Stimulated activated CD4-positive, alpha-beta T cell treated with anti-CD3 and anti-CD28 coated beads, Interleukin-4, amount 100 ng/mL, for 1 hour (primary cell): ENCODE results near the gene IRF2.

Experiments
- DNase-seq: peaks from one replicate; pipeline ENCODE4 v3.0.0-alpha.2; 2020

IRF2 gene

DNA sequence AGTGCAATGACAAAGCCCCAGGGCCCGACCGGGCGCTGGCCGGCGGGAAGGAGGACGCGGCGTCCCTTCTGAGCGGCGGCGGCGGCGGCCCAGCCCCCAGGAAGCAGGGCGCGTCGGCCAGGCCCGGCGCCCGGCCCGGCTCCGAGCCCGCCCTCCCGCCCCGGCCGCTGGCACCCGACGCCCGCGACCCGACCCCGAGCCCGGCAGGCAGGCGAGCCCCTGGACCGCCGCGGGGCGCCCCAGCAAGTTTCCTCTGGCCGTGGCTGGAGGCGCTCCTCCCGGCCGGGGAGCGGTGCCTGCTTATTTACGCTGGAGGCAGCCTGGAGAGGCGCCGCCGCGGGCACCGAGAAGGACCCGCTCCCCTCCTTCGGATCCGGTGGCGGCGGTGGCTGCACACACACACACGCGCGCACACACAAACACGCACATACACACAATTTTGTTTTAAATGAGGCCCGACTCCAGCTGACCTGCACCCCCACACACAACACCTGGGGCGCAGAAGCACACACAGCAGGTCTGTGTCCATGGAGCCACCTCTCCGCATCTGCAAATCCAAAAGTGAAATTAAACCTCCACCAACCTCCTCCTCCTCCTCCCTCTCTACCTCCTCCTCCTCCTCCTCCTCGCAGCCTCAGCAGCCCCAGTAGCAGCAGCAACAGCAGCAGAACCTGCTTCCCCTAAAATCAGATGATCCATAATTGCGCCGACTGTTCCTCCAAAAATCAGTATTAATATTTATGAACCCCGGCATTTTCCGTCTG lies 669 bp downstream of the IRF2 start:
- DNase-seq = peak; percentile 51

DNA sequence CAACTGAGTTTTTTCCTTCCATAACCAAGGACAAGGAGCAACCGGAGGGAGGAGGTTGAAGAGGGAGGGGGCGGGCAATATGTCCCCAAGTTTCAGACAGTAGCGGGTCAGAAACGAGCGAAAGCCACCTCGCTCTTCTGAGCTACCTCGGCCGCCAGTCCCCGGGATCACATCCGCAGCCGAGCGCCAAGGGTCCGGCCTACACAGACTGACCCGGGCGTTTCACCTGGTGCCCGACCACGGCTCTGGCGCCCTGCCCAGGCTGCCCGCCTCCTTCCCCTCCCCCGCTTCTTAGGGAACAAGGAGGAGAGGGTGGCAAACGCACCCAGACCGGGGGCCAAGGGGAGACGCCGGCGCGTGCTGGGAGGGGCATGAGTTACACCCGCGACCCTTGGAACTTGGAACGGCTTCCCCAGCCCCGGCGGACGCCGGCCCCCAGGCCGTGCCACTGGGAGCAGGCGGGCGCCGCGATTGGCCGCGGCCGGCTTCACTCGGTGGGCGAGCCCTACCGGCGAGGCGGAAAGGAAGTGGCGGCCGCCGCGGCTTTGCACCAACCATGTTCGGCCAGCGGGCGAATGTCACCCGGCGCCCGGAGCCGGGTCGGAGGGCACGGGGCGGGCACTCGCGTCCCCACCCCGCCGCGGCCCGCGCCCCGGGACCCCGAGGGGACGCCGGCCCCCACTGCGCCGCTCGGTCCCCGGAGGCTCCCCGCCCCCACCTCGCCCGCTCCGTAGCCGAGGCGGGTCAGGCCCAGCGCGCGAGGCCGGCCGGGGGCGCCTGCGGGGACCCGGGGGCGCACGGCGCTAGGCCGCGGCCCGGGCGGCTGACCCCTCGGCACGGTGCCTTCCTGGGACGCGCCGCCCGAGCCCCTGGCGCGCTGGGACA lies 1.5 kb downstream of the IRF2 start:
- DNase-seq = peak; percentile 43

DNA sequence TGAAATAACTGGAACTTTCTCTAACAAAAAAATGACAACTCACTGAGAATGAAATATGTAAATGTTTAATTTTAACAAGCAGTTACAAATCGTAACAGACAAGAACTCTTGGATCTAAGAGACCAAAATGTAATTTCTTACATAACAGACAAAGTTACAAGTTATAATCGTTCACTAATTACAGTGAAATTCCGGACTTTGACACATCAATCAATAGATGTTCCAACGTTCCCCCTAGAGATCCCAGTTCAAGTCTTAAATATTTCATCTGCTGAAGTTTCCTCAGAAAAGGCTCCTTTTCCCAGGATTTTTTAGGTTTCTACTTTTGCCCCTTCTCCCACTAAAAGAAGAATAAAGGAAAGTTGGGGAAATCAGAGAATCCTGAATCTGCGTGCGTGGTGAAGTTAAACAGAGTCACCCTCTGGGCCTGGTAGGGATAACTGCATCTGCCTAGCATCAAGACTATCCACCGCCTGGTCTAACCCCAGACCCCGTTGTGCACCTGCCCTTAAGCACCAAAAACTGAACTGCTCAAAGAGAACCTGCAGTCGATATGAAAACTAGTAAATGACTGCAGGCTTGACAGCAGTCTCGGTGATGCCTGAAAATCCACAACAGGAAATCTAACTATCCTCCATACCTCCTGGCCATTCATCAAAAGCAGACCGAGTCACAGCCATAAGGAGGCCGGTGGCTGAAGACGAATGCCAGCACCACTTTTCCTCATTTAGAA lies 2.3 kb downstream of the IRF2 start:
- peak; percentile 21 for DNase-seq

DNA sequence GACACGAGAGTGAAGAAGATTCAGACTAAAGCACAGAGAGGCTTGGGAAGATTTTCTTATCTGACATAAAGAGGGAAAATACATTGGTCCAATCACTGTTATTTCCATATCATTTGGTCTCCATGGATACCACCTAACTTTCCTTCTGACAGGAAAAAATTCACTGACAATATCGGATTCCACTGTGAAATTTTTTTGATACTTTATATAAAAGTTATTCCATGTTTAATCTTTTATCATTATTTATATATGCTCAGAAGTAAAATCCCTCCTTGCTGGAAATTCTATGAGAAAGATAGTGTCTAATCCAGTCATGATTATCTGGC lies 3.6 kb downstream of the IRF2 start:
- DNase-seq = no peak

DNA sequence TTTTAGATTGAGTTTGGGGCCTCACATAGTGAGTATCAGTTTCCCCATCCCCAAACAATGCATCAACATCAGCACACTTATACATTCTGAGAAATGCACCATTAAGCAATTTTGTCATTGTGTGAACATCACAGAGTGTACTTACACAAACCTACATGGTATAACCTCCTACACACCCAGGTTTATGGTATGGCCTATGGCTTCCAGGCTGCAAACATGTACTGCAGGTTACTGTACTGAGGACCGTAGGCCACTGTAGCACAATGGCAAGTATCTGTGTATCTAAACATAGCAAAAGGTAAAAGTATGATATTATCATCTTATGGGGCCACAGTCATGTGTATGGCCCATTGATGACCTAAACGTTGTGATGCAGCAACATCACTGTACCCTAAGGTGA lies 7.7 kb downstream of the IRF2 start:
- DNase-seq = no peak

DNA sequence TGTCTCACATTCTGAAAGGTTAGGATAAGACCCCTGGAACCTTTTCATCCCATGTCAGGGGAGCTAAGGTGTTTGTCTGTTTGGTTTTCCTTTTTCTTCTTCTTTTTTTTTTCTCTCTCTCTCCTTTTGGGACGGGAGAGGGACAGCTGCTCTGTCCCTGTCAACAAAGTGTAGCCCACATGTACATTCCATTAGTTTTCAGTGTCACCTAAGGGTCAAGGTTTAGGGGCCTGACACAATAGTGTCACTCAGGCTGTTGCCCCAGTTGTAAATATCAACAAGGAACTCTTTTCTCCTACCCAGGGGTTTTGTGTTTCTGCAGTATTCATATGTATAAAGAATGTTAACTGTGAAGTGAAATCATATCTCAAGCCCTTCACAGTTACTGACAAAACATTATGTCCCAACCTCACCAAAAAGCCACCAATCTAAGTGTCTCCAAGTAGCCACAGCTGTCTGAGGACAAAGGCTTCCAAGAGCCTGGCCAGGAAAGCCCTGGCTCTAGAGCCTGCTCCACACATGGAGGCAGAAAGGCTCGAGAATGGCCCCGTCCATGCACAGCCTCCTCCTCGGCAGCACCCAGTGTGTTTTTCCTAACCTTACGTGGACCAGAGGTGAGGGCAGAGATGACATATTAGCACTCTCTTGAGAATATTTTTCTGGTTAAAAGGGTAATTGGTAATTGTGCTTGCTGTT lies 9.4 kb downstream of the IRF2 start:
- DNase-seq = no peak

DNA sequence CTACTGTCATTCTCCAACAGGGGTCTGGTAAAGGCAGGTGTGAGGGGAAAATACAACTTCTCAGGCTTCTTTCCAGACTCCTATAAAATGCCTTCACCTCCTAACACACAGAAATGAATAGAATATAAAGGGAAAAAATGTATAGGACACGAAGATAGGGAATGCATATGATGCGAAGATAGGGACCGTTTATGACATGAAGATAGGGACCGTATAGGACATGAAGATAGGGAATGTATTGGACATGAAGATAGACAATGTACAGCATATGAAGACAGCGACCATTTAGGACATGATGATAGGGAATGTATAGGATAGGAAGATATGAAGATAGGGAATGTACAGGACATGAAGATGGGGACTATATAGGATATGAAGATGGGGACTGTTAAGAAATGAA lies 10.5 kb downstream of the IRF2 start:
- no peak for DNase-seq

DNA sequence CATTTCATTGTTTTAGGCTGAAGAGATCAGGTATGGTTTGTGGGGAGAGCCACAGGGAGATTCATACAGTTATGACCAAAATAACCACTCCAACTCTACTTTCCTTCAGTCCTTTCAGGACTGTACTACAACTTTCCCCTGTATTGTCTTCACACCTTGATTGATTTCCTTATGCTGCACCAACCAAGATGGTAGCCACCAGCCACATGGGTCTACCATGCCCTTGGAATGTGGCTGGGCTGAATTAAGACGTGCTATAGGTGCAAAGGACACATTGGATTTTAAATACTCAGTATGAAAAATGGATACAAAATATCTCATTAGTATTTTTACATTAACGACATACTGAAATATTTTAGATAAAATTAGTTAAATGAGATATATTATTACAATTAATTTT lies 11.2 kb downstream of the IRF2 start:
- DNase-seq = no peak

DNA sequence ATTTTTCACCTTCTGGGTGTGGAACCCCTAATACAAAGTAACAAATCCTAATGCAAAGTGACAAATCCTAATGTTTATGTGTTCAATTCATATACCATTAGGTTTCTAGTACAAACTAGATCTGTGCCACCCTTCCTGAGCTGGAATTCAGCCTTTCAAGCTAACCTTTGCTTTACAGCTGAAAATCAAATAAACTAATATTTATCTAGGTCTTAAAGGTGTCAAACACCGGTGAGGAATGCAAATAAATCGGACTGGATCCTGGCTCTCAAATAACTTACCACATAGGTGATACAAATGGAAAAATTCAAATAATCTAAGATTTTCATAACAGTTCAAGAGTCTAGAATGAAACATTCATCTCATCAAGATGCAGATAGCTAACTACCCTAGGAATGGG lies 11.6 kb downstream of the IRF2 start:
- no peak for DNase-seq

DNA sequence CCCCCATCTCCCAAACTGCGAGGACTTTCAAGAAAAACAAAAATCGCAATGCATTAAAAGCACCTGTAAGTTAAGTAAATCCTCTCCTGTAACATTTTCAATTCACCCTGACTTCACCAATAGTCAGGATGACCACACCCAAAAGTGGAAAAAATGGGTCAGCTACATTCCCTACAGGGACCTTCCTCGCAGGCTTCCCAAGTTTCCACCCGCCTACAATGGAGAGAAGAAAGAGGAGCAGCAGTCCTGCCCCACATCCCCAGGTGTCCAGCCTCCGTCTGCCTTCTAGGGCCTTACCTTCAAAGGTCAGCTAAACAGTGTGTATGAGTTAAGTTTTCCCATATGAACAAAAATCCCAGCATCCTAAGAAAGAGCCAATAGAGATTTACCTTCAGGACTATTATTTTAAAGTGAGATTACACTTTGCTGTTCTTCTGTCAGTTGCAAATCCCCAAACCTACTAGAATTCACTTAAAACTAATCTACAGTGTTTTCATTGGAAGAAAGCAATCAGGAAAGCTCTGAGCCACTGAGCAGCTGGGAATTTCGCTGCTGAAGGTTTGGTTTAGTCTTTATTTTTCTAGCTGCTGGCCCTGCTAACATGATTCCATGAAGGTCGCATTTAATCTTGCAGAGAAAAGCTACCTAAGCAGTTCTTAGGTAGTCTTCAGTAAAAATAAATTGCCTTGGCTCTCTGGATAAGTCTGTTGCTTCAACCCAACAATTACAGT lies 12.5 kb downstream of the IRF2 start:
- DNase-seq = no peak

DNA sequence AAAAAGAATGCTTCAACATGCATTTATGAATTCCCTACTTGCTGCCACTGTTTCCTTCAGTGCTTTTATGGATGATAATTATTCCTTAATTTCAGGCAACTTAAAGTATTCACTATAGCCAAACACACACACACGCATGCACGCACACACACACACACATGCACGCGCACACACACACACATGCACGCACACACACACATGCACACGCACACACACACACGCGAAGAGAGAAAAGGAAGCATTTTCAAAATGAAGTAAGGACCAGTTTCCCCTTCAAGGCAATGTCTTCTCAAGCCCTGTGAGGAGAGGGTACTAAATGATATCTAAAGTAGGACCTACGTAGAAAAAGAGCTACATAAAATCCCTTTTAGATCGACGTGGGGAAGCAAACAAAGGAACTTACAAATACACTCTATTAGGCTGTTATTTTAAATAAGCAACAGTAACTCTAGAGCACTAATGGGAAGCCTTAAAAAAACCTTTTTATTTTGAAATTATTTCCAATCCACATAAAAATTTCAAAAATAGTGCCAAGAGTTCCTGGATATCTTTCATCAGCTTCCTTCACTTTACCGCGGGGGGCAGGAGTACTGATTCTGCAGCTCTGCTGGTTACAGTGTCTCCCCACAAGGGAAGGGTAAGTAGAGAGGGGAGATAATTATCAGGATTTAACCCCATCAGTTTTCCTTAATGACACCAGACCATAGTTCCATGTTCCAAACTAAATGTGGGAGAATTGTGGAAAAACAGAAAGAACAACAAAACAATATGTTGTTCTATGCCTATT lies 13.7 kb downstream of the IRF2 start:
- DNase-seq = no peak

DNA sequence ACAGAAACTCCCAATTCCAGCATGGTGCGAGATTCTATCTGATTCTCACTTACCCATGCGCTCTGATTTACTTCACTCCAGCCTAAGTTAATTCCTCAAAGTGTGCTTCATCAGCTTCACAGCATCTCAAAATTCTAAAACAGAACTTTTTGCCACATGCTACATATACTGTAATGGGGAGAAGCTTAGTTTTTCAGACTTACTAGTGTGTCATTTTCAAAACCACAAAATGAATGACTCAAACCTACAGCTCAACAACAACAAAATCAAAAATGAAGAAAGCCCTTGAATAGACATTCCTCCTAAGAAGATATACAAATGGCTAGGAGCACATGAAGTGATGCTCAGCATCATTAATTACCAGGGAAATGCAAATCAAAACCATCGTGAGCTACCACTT lies 14.9 kb downstream of the IRF2 start:
- DNase-seq = no peak

DNA sequence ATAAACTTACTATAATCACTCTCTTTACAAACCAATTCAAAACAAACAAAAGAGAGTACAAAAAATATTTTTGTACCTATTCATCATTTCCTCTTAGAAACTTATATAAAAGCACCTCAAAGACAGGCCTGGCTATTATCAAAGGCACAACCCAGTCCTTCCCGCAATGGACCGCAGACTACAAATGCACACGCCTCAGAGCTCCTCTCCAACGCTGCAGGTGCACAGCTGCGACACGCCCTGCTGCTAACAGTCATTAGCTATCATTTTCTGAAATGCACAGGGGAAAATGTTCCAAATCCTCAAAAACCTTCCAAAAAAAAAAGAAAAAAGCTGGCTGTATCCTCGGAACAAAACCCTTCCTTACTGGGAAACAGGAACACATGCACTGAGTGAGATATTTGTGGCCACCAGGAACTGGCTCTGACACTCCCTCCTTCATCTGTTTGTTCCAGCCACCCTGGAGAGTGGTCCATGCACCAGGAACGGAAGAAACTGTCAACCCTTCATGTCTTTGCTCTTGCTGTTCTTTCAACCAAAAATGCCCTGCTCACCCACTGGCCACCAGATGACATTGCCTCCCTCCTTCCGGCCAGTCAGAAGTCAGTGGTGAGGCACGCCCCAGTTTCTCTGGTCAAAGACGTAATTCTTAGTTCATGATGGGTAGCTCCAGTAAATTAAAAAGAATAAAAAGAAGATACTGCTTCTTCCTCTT lies 16.7 kb downstream of the IRF2 start:
- no peak for DNase-seq

DNA sequence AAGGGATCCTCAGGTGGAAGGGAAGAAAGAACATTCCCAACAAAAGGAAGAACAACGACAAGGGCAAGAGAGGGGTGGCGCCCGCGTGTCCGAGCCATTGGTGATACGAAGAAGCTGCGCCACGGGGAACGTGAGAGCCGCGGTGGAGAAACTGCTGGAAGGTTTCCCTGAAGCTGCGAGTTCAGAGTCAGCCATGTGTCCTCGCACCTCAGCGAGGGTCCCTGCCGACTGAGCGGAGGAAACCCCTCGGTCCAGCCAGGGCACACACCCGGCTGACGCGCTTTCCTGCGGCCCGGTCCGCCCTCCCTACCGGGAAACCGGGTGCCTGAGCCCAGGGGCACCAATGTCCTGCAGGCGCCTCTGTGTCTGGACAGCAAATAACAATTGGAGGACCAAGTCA lies 18.0 kb downstream of the IRF2 start:
- DNase-seq = no peak

DNA sequence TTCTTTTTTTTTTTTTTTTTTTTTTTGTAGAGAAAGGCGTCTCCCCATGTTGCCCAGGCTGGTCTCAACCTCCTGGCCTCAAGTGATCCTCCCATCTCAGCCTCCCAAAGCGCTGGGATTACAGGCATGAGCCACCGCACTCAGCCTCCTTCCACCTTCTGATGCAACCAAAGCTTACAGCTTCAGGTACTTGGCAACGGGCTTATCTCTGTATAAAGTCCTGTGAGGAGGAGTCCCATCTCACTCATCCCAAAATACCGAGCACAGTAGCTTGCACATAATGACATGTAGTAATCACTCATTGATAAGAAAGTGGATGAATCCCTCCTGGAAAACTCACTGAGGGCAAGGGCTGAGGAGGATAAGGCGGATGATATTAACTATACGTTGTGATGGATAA lies 19.1 kb downstream of the IRF2 start:
- DNase-seq = no peak

DNA sequence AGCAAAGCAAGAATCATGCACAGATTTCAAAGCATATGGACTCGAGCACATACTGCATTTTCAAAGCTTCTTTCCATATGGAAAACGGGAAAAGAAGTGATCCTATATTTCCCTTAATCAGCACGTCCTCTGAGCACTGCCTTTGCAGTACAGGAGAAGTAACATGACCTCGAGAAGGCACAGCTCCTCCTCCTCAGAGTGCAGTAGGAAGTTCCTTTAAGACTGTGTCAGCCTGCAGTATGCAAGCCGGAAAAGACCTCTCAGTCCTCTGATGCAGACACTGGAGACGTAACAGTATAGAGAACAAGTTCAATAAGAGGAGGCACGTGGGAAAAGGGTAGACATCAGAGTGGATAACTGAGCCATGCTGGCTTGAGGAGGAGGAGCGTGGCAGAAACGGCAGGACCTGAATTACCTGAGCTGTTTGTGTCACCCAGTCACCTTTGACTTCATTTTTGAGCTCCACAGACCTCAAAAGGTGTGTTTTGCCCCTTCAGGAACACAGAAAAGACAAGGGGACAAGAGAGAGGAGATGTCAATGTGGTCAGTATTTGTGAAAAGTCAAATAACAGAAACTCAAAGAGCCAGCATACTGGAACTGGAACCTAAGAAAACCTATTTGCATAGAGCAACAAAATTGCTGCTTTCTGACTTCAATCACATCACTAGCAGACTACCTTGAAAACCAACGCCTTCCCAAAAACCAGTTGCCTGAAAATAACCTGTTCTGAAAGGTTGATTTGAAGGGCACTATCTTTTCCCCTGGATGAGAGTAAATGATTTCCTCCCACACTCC lies 20.8 kb downstream of the IRF2 start:
- DNase-seq = peak; percentile 10

DNA sequence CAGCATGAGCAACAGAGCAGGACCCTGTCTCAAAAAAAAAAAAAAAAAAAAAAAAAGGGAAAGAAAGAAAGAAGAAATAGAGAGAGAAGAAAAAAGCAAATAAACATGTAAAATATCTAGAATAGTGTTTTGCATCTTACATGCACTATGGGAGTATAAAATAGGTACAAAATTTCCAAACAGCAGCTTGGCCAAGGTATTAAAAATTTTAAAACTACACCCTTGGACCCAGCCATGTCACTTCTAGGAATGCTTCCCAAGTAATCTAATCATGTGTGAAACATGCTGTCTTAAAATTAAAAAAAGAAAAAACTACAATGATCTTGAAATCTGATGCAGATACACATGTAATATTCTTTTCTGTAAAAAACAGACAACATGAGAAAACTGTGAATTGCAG lies 21.6 kb downstream of the IRF2 start:
- no peak for DNase-seq

DNA sequence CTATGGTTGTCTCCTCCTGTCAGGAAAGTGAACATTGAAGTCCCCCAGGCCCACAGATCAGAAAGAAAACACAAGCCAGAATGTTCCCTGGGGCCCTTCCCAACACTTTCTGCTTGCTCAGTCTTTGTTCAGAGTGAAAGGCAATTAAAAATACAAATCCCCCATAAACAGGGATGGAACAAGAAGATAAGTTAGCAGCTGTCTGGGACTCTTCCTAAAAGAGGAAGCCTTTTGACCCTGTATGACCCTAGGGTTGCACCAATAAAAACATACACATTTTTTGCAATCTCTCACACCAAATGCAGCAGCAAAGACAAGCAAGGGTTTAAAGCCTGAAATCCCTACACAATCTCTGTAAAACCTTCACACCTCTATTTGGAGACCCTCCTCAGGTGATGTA lies 22.6 kb downstream of the IRF2 start:
- DNase-seq = no peak

DNA sequence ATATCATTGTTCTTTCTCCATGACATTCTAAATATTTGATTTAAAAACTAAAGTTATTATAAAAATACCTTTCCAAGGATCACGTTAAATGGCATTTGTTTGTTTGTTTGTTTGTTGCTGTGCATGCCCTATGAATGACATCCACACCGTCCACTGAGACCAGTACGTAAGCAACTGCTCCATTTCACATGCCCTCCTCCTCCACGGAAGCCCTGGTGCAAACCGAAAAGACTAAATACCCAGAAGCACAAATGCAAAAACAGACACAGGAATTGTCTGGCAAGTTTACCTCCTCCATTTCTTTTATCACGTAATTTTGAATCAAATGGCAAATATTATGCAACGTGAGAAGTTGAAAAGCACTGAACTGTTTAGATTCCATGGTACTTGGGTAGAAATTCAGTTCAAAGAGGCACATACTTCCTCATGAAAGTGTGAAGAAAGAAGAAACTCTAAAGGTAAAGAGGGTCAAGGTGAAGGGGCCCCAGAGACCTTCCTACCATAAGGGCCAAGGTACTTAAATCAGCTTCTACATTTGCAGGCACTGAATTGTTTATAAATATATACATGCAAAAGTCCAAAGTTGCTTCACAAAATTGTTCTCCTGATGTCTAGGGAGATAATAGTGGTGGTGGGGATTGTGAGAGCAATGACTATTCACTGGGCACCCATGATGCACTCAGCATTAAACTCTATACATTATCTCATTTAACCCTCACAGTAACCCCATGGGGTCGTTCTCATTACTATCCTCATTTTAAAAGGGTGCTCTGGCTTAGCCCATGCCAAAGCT lies 23.4 kb downstream of the IRF2 start:
- DNase-seq = no peak
